DOHH2 (cell line): ENCODE data around the gene CTIF.

Experiments used
- CTCF ChIP-seq: fragments of 200-600 bp; sonication (generic); IDR thresholded peaks from one replicate; pipeline ENCODE4 v1.5.1; 2014; ENCODE audit warnings: antibody characterized with exemption, mild to moderate bottlenecking, low read depth, low read length; ENCODE audit not compliant: poor library complexity, severe bottlenecking
- EZH2phosphoT487 ChIP-seq: fragments of 200-600 bp; sonication (generic); IDR thresholded peaks from 2 replicates; pipeline ENCODE4 v1.6.1; 2017; ENCODE audit warnings: borderline replicate concordance, mild to moderate bottlenecking, antibody characterized with exemption, low read length, moderate library complexity, mixed read lengths

GRCh38 chr18:48656176-48656575 is 117.3 kb downstream of the CTIF start:
- TF ChIP-seq CTCF (no peak), EZH2phosphoT487 (no peak)
